Measurements from ENCODE around the gene CHRND.

Gene CHRND

DNA sequence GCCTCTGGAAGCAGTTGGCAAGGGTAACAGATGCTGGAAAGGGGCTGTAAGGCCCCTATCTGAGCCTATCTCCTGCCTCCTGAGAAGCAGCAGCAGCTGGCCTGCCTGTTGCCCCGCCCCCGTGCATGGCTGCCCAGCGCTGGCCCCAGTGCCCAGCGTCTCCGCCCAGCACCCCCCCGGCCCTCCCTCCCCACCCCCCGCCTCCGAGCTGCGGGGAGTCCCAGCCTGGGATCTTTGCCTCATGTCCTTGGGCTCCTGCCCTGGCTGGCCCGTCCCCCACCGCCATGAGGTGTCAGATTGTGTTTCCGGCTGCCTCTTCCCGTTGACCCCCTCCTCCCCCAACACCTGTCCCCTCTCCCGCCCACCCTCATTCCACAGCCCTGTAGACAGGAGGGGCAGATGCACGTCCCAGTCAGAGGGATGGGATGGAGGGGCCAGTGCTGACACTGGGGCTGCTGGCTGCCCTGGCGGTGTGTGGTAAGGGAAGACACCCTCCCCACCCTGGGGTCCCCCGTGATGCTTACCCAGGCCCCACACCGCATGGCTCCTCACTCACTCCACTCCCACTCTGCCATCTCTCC lies at the start of gene CHRND:
Gene CHRND (plus strand): TSS at position 370 of the 581 bp plus-strand sequence. CDS start 56 bp downstream, at position 426.
- no peak for DNase-seq

GRCh38 chr2:232476791-232477190 lies 49.2 kb upstream of the CHRND start:
- DNase-seq, result no peak

DNA sequence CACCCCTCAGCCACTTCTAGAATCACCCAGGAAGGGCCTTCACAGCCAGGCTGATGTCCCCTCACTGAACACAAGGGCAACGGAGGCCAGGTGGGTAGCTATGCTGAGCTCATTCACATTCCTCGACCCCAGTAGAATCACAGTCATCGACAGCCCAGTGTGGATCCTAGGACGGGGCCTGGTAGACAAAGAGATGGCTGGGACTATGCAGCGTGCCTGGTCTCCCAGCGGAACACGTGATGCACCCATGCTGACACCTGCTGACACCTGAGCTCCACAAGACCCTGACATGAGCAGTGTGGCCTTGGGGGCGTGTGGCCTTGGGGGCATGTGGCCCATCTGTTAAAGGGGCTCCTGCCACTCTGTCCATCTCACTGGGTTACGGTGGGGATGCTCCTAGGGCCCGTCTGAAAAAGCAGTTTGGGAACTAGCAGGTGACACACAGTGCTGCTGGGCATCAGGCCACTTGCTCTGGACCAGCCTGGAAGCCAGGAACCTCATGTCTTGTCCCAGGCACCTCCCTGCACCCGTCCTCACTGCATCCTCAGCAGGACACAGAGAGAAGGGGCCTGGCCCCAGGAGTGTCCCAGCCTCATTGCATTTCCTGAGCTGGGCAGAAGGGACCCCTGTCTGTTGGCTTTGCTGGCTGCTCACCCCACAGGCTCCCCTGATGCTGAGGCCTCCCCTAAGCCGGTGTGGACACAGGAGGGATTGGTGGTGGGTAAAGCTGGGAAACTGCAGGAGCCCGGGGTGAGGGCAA lies 48.0 kb upstream of the CHRND start:
- DNase-seq, result no peak

DNA sequence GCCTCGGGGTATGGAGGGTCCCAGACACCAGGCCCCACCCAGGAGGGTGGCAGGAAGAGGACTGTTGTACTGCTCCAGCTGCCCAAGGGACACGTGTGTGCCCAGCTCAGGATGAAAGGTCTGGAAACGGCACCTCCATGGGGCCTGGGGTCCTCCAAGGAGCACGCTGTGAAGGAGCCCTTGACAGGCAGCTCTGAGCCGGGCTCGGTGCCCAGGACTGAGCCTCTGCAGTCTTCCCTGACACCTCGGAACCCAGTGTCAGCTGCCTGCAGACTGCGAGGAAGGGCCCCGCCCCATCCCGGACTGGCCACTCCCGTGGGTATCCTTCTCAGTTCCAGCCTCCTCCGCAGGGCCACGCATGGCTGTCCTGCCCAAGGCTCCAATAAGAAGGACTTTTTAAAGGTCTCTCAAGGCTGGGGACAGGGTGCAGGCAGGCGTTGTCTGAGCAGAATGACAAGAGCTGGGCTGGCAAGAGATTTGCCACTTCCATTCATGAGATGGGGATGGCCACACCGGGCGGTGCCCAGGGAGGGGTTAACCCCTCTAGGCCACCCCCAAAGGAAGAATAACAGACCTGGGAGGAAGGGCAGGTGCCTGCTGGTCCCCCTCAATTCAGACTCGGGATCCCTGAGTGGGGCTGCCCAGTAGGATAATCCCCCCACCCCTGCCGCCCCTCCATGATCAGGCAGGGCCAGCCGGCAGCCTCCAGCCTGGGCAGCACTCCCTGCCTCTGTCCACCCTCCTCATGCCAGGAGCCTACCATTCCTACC lies 47.2 kb upstream of the CHRND start:
- no peak for DNase-seq

- DNase-seq, result no peak
Observed at GRCh38 chr2:232479341-232480200, 46.4 kb upstream of the CHRND start.

DNA sequence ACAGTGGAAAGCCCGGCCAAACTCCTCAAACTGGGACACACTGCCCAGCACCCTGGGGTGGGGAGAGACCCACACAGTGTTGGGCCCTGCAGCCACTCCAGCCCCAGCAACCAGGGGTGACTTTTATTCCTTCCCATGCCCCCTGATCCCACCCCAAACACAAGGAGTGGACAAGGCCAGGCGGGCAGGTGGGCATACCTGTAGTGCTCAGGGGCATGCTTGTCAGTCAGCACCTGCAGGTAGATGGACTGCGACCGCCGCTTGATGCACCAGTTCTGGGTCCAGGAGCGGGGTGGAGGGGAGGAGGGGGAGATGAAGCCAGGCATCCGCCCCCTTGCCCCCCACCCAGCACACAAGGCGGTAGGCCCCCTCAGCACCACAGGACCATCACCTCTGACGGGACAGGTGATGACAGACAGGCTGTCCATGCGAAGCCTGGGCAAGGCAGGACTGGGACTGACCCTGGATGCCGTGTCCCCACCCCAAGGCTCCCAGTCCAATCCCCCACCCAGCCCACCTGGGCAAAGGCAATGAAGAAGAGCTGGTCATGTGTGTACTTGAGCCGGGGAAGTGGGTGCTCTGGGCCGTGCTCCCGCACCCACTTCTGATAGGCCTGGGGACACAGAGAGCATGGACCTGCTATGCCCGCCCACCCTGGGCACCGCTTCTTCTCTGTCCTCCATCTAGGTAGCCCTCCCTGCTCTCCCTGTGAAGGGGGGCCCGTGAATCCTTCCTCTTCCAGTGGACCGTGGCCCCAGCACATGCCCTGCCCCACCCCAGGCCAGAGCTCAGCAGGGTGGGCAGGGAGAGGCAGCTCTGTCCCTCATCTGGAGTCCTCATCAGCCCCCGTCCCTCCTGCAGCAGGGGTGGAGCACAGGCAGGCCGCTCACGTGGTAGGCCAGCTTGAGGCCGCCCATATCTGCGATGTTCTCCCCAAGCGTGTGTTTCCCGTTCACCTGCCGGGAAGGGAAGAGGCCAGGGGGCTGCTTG lies 45.5 kb upstream of the CHRND start:
- DNase-seq, result no peak

GRCh38 chr2:232481322-232482140 lies 44.4 kb upstream of the CHRND start:
- no peak for DNase-seq

- DNase-seq, result no peak
Observed at GRCh38 chr2:232482301-232483238, 43.4 kb upstream of the CHRND start.

- DNase-seq, result no peak
Observed at GRCh38 chr2:232483311-232483922, 42.5 kb upstream of the CHRND start.

- no peak for DNase-seq
Observed at GRCh38 chr2:232483923-232484627, 41.9 kb upstream of the CHRND start.

DNA sequence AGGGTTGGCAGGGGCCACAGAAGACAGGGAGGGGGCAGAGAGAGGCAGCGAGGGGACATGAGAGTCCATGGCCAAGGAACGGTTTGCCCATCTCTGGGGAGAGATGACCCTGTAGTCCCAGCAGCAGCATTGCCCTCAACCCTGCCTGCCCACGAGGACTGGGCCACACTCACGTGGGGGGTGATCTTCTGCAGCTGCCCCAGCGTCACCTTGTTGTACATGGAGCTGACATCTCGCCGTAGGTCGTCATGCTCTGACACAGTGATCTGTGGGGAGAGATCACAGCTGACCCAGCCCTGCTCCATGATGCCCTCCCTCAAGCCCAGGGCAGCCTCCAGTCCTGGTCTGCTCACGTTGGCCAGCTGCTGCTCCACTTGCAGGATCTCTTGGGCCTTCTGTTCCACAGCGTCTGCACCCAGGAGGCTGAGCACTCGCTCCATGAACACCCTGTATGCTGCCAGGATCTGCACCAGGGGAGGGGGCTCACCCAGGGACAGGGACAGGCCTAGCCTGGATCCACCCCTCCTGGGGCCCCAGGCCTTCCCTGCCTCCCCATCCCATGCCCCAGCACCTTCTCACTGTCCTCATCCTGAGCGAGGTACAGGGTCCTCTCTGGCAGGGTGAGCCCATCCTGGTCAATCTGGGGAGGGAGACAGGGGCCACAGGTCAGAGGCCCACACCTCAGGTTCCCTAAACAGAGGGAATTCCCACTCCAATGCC lies 41.2 kb upstream of the CHRND start:
- no peak for DNase-seq

DNA sequence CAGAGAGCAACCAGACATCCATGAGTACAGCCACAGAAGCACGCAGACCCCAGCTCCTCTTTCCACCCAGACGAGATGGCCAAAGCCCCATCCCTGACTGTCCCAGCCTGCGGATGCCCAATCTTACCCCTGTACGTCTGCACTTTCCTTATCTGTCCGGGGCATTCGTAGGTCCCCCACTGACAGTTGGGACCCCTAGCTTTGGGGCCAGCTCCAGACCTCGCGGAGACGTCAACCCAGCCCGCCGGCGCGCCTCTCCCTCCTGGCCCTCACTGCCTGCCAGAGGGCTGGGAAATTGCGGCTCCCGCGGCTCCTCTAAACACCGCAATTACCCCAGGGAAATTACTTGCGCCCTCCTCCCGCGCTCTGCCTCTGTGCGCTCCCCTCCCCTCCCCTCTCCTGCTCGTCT lies 40.6 kb upstream of the CHRND start:
- no peak for DNase-seq

DNA sequence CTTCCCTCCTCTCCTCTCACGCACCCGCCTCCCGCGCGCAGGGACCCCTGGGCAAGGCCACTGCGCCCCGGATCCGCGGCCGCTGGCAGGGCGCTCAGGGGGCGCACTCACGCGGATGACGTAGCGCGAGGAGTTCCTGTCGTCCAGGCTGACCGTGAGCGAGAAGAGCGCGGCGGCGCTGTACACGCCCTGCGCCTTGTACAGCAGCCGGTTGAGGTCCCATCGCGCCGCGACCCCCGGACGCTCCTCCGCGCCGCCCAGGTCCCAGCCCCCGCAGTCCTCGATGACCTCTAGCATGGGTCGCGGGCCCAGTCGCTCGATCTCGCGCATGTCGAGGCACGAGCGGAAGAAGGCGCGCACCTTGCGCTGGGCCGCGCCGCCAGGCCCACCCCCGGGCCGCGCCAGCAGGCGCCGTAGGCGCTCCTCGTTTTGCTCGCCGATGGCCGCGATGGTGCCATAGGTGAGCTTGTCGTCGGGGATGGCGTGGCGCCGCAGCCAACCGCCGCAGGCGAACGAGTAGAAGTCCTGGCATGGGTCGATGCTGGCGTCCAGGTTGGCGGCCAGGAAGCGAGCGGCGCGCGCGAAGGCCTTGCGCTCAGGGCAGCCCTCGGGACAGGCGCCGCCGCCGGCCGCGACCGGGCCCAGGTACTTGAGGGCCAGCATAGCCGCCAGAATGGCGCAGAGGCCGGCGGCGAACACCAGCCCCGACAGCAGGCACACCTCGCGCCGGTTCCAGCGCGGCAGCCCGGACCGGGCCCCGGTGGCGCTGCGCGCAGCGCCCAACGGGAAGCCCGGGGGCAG lies 40.0 kb upstream of the CHRND start:
- no peak for DNase-seq

DNA sequence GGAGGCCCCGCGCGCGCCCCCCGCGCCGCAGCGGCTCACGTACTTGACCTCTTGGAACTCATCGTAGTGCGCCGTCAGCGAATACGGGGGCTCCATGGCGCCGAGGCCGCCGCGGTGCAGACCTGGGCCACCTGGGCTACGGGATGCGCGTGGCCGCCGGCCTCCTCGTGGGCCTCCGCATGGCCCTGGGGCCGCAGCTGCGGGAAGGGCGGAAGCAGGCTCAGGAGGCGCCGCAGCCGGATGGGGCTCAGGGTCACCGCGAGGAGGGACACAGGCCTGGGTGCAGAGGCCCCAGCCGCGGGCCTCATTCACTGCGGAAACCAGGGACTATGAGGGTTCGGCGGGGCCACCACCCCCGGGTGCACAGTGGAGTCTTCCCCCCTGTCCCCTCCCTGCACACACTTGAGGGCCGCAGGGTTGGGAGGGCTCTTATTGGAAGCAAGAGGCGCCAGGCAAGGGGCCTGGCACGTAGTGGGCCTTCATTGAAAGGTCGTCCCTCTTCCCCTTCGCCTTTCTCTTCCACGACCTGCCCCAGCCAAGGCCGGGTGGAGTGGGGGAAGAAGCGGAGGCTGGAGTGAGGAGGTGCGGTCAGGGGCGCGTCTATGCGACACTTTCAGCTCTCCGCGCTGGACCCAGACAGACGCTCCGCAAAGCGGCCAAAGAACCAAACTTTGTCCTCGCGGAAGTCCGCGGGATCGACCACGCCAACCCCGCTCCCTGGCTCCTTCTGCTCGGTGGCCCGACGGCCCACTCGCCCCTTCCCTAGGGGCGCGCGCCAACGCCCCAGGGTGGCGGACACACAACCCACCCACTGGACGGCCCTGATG lies 39.2 kb upstream of the CHRND start:
- DNase-seq, result no peak

DNA sequence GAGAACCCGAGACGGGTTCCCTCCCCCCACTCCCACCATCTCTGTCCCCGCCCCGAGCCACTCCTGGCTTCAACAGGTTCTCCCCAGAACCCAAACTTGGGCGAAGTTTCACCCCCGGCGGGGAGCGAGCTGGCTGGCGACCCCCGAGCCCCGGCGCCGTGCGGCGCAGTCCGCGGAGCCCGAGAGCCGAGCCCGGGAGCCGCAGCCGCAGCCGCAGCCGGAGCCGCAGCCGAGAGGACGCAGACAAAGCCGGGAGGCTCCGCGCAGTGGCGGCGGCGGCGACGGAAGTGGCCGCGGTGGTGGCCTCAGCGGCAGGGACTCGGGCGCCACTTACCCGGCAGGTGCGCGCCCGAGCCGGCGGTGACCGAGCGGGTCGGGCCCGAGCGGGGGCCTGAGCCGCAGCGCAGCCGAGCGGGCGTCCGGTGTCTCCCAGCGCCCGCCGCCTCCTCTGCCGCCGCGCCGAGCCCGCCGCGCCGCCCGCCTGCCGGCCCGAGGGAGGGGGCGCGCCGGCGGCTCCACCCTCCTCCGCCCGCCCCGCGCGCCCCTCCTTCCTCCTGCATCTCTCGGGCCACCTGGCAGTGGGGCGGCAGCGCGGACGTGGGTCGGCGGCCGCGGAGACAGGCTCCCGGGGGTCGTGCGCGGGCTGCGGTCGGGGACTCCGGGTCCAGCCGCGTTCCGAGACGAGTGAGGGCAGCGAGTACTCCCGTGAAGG lies 38.4 kb upstream of the CHRND start, which contains the start of gene ECEL1:
Gene ECEL1 (minus strand): TSS at position 450 of the 712 bp plus-strand sequence. CDS start 1,181 bp downstream, outside the sequence.
- DNase-seq, result no peak
